Epithelial cell of proximal tubule (primary cell): ENCODE measurements around the gene ERFL. TPM values are rescaled to one million over a fixed set of nuclear protein-coding genes. Genes with fewer than 3 reads are reported as not detected.

ENCODE experiments used
- DNase-seq: peaks from one replicate; pipeline ENCODE4 v3.0.0-alpha.2; 2011; ENCODE audit warnings: low read depth
- H3K4me3 ChIP-seq: 2 replicates; pipeline ENCODE4 v1.5.1; 2011; ENCODE audit warnings: low read depth, mild to moderate bottlenecking, low read length
- total RNA-seq: library from RNA; depleted of rRNA; stranded (reverse); fragments of >200 nt; gene quantifications from 2 replicates; pipeline ENCODE4 v1.2.3, GENCODE V29; 2015
- TF ChIP-seq, protein P1 (sequence below): conservative IDR thresholded peaks from 2 replicates; pipeline ENCODE4 v1.5.1; 2012; ENCODE audit warnings: low read depth, mild to moderate bottlenecking, low read length

The ERFL gene
- total RNA-seq, 1 donor from 2014 or later = not detected

DNA sequence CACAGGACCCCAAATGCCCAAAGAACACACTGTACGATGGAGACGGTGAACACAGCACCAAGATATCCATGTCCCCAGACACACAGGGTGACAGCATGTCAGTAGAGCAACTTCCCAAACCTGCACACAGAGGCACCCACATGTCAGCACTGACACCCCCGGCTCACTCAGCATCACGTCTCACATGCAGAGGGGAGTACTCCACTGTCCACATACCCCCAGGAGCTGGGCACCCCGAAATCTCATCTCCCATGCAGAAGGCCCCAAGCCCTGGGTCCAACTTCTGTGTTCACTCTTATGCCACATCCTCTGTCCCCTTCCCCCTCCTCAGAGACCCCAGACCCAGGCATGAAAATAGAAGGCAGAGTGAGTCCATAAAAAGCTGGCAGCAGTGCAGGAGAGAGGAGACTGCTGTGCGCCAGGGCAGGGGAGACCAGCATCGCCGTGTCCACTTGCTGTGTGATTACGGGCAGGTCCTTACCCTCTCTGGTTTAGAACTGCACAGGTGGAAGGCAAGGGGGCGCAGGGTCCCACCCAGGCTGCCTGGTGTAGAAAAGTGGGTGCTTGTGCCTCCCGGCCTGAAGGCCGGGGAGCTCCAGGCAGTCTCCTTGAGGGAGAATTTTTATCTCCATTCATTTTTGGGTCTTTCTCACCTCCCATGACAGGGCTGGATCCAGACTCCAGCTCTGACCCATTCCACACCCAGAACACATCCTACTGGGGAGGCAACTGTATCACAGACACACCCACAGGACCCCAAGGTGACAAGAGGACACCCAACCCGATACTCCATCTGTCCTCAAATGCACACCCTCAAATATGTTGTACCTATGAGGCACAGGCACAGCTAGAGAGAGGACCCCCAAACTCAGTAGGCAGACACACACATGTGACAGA is 17.0 kb downstream of the ERFL start:
- no peak for DNase-seq
- H3K4me3 ChIP-seq = no peak overlapping the region
- TF ChIP-seq, protein P1, sequence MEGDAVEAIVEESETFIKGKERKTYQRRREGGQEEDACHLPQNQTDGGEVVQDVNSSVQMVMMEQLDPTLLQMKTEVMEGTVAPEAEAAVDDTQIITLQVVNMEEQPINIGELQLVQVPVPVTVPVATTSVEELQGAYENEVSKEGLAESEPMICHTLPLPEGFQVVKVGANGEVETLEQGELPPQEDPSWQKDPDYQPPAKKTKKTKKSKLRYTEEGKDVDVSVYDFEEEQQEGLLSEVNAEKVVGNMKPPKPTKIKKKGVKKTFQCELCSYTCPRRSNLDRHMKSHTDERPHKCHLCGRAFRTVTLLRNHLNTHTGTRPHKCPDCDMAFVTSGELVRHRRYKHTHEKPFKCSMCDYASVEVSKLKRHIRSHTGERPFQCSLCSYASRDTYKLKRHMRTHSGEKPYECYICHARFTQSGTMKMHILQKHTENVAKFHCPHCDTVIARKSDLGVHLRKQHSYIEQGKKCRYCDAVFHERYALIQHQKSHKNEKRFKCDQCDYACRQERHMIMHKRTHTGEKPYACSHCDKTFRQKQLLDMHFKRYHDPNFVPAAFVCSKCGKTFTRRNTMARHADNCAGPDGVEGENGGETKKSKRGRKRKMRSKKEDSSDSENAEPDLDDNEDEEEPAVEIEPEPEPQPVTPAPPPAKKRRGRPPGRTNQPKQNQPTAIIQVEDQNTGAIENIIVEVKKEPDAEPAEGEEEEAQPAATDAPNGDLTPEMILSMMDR = no peak

DNA sequence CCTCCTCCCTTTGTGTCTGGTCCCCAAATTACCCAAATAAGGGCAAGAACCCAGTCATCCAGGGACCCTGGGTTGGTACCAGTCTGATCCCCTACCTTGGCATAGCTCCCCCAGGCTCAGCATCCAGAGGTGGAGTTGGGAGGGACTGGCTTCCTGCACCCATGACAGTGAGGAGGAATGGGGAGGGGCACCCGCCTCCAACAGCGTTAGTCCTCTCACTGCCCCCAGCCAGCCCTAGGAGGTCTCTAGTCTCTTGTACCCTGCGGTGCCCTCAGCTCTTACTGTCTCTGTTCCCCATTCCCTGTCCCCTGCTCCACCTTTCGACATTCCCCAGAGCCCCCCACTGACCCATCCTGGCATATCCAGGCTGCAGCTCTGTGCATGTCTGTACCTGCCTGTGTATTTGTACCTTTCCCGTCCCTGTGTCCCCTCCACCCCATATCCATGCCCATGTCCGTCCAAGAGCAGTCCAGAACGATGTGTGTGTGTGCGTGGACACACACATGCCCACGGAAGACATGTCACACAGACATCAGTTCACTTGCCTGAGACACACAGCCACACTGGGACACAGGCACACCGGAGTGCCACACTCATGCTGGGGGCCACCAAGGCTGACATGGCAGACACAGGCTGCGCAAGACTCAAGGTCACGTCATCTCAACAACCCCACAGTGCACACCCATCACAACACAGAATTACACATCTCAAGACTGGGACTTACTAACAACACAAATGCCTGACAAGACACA is 17.8 kb downstream of the ERFL start:
- TF ChIP-seq, protein P1 = no peak
- no peak for DNase-seq
- no peak overlapping the region for H3K4me3 ChIP-seq

GRCh38 chr19:41909706-41910105 is 18.5 kb downstream of the ERFL start:
- TF ChIP-seq, protein P1 = no peak
- no peak for DNase-seq
- no peak overlapping the region for H3K4me3 ChIP-seq

GRCh38 chr19:41908724-41909464 is 19.4 kb downstream of the ERFL start:
- no peak for DNase-seq
- no peak overlapping the region for H3K4me3 ChIP-seq
- TF ChIP-seq, protein P1 = no peak

GRCh38 chr19:41907994-41908615 is 20.1 kb downstream of the ERFL start:
- TF ChIP-seq, protein P1 = no peak
- no peak overlapping the region for H3K4me3 ChIP-seq
- no peak for DNase-seq

- no peak for DNase-seq
- TF ChIP-seq, protein P1 = no peak
- H3K4me3 ChIP-seq = no peak overlapping the region
Measured at GRCh38 chr19:41906916-41907680, 21.2 kb downstream of the ERFL start.
